Rectal smooth muscle tissue (tissue), 1 donor: ENCODE results near the gene NPAT.
"Not testable (repeated sequence)": the region's sequence is repeated elsewhere in the genome, so short reads cannot be mapped to it uniquely, and the experiment has no call there.

ENCODE experiments used
- H3K27ac ChIP-seq: one replicate; pipeline ENCODE4 v1.7.0; 2013; ENCODE audit warnings: low read depth, low read length, inconsistent platforms
- H3K27me3 ChIP-seq: one replicate; pipeline ENCODE4 v1.7.0; 2013; ENCODE audit warnings: low read length; ENCODE audit not compliant: control insufficient read depth, insufficient read depth
- H3K36me3 ChIP-seq: one replicate; pipeline ENCODE4 v1.7.0; 2013; ENCODE audit warnings: low read length; ENCODE audit not compliant: control insufficient read depth, insufficient read depth
- H3K4me1 ChIP-seq: one replicate; pipeline ENCODE4 v1.7.0; 2013; ENCODE audit warnings: low read length; ENCODE audit not compliant: control insufficient read depth, insufficient read depth
- H3K4me3 ChIP-seq: one replicate; pipeline ENCODE4 v1.7.0; 2013; ENCODE audit warnings: low read length
- H3K9ac ChIP-seq: one replicate; pipeline ENCODE4 v1.7.0; 2013; ENCODE audit warnings: low read length

The NPAT gene

GRCh38 chr11:108132993-108133538 is 89.4 kb downstream of the NPAT start:
- not testable (repeated sequence) for H3K36me3 ChIP-seq, H3K9ac ChIP-seq, H3K4me3 ChIP-seq, H3K27ac ChIP-seq, H3K4me1 ChIP-seq, H3K27me3 ChIP-seq

GRCh38 chr11:108131993-108132392 is 90.4 kb downstream of the NPAT start:
- H3K4me1 ChIP-seq: no peaks in the 10 kb centered on the region
- H3K27ac ChIP-seq: no peak overlapping the region
- peaks cover 3% of the 10 kb centered on the region for H3K36me3 ChIP-seq
- no peak overlapping the region for H3K9ac ChIP-seq
- no peak overlapping the region for H3K4me3 ChIP-seq
- H3K27me3 ChIP-seq: no peaks in the 10 kb centered on the region

- no peak overlapping the region for H3K4me3 ChIP-seq
- H3K9ac ChIP-seq: no peak overlapping the region
- no peak overlapping the region for H3K27ac ChIP-seq
- H3K4me1 ChIP-seq: peaks cover 4% of the 10 kb centered on the region
- no peaks in the 10 kb centered on the region for H3K27me3 ChIP-seq
- H3K36me3 ChIP-seq: peaks cover 3% of the 10 kb centered on the region
Observed at GRCh38 chr11:108128772-108129171, 93.7 kb downstream of the NPAT start.

GRCh38 chr11:108125096-108125495 is 97.3 kb downstream of the NPAT start:
- H3K4me3 ChIP-seq: no peak overlapping the region
- peaks cover 14% of the 10 kb centered on the region for H3K4me1 ChIP-seq

GRCh38 chr11:108122166-108122628 is 100.2 kb downstream of the NPAT start:
- Histone ChIP-seq H3K27me3 (no peaks in the 10 kb centered on the region), H3K9ac (no peak overlapping the region), H3K27ac (peak overlapping the region; percentile 83), H3K36me3 (no peaks in the 10 kb centered on the region), H3K4me3 (peak overlapping the region; percentile 84), H3K4me1 (peaks cover 14% of the 10 kb centered on the region)

More at GRCh38 chr11:108125096-108125495, 97.3 kb downstream of the NPAT start:
- Histone ChIP-seq H3K9ac (no peak overlapping the region), H3K36me3 (peaks cover 3% of the 10 kb centered on the region), H3K27ac (no peak overlapping the region), H3K27me3 (no peaks in the 10 kb centered on the region)

GRCh38 chr11:108121274-108122155 is 100.9 kb downstream of the NPAT start, which contains the start of gene ACAT1:
ACAT1 (plus strand) TSS chr11:108121567; CDS start chr11:108121607, 40 bp downstream.
- Histone ChIP-seq H3K9ac (peak within 1 kb of the TSS; percentile 75), H3K4me1 (peaks cover 14% of the 10 kb centered on the region), H3K27me3 (no peaks in the 10 kb centered on the region), H3K27ac (peak within 1 kb of the TSS; percentile 83), H3K4me3 (peak within 1 kb of the TSS; percentile 84), H3K36me3 (no peaks in the 10 kb centered on the region)

GRCh38 chr11:108120936-108121273 is 101.5 kb downstream of the NPAT start:
- Histone ChIP-seq H3K4me3 (peak overlapping the region; percentile 84), H3K27ac (peak overlapping the region; percentile 83), H3K4me1 (peaks cover 20% of the 10 kb centered on the region)
- not testable (repeated sequence) for H3K36me3 ChIP-seq, H3K27me3 ChIP-seq, H3K9ac ChIP-seq

- H3K4me1 ChIP-seq: peaks cover 25% of the 10 kb centered on the region
- H3K27me3 ChIP-seq: no peaks in the 10 kb centered on the region
- H3K27ac ChIP-seq: no peak overlapping the region
Observed at GRCh38 chr11:108117746-108118371, 104.6 kb downstream of the NPAT start.

GRCh38 chr11:108115500-108116140 is 106.8 kb downstream of the NPAT start:
- no peak overlapping the region for H3K4me3 ChIP-seq

More at GRCh38 chr11:108117746-108118371, 104.6 kb downstream of the NPAT start:
- H3K36me3 ChIP-seq: no peaks in the 10 kb centered on the region
- no peak overlapping the region for H3K9ac ChIP-seq
- no peak overlapping the region for H3K4me3 ChIP-seq

GRCh38 chr11:108112057-108112456 is 110.4 kb downstream of the NPAT start:
- peaks cover 19% of the 10 kb centered on the region for H3K4me1 ChIP-seq
- H3K36me3 ChIP-seq: no peaks in the 10 kb centered on the region
- H3K27me3 ChIP-seq: no peaks in the 10 kb centered on the region
- no peak overlapping the region for H3K4me3 ChIP-seq
- H3K27ac ChIP-seq: no peak overlapping the region
- H3K9ac ChIP-seq: no peak overlapping the region

More at GRCh38 chr11:108115500-108116140, 106.8 kb downstream of the NPAT start:
- Histone ChIP-seq H3K4me1 (peaks cover 19% of the 10 kb centered on the region), H3K9ac (no peak overlapping the region), H3K27ac (peak overlapping the region; percentile 62), H3K27me3 (no peaks in the 10 kb centered on the region), H3K36me3 (no peaks in the 10 kb centered on the region)

GRCh38 chr11:108111126-108111525 is 111.3 kb downstream of the NPAT start:
- no peaks in the 10 kb centered on the region for H3K27me3 ChIP-seq
- no peak overlapping the region for H3K4me3 ChIP-seq
- peaks cover 15% of the 10 kb centered on the region for H3K4me1 ChIP-seq
- no peak overlapping the region for H3K9ac ChIP-seq
- H3K27ac ChIP-seq: no peak overlapping the region
- no peaks in the 10 kb centered on the region for H3K36me3 ChIP-seq
